ENCODE data around the gene MACROD1. TPM values are rescaled to one million over a fixed set of nuclear protein-coding genes. Genes with fewer than 3 reads are reported as not detected.

The MACROD1 gene
- total RNA-seq, 1 experiment from 2014 or later: 36.9 TPM

- TF ChIP-seq, protein P1, sequence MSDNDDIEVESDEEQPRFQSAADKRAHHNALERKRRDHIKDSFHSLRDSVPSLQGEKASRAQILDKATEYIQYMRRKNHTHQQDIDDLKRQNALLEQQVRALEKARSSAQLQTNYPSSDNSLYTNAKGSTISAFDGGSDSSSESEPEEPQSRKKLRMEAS (CRISPR knock-in tag; IDR thresholded peaks at IDR 0.05): no peak
These were observed 148.0 kb downstream of the MACROD1 start (continued) for GRCh38 chr11:64017945-64018224.

DNA sequence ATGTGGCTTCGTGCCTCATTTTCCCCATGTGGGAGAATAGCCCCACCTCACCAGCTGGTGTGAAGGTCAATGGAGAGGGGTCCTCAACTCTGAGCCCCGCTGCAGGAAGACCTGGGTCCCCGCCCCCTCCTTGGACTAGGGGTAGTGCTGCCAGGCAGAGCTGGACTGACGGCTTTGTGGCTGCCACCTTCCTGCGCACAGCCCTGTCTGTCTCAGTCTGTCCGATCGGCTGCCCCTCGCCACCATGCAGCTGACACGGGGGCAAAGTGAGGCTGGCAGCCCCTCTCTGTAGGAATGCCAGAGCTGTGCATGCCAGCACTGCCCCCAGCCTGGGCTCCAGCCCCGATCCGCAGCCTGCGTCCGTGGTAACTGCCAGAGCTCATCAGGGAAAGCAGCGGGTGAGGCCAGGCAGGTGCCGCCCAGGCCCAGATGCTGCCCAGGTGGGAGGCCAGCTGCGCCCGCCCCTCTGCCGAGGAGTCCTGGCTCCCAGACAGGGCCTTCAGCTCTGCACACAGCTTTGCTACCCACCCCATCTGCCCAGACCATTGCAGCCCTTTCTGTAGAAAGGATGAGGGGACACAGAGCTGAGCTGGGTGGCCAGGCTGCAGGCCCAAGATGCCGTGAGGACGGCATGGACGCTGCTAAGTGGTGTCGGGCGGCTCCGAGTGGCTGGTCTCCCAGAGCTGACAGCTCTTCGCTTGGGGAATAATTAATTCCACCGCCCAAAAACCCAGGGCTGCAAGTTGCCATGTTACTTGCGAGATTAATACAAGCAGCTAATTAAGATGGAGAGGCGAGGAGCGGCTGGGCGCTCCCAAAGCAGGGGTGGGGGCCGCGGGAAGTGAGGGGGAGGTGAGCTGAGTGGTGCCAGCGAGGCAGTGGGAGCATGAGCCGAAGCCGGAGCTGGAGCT lies 149.7 kb downstream of the MACROD1 start:
- ChIA-PET POLR2A (interaction anchor here (0.8 kb wide), 1 partner anchor 17 kb away, joined by 3 read pairs; no protein-coding TSS in a partner anchor), CTCF (interaction anchor here (0.7 to 3.5 kb wide), 13 partner anchors 9 to 287 kb away, joined by 3 to 17 read pairs (median 4); no protein-coding TSS in a partner anchor)
- peaks cover 76% of the 10 kb centered on the region for H3K27me3 Mint-ChIP-seq (ENCODE audit: low read depth)
- no peak overlapping the region for H3K4me3 Mint-ChIP-seq
- H3K9me3 Mint-ChIP-seq: peaks cover 2% of the 10 kb centered on the region; the same call in 1 of the 2 replicates
- peaks cover 2% of the 10 kb centered on the region for H3K36me3 Mint-ChIP-seq
- DNase-seq (ENCODE audit: low spot score): no peak
- H3K27ac Mint-ChIP-seq: no peak overlapping the region
- no peak for ATAC-seq
- H3K4me1 Mint-ChIP-seq: peaks cover 16% of the 10 kb centered on the region
- TF ChIP-seq USF2 (CRISPR knock-in tag; IDR thresholded peaks at IDR 0.05): no peak
- TF ChIP-seq ATF2 (CRISPR knock-in tag; IDR thresholded peaks at IDR 0.05; ENCODE audit: borderline replicate concordance, low read depth): no peak
- no peak for TF ChIP-seq ETV6 (CRISPR knock-in tag; IDR thresholded peaks at IDR 0.05)
- TF ChIP-seq KAT7 (CRISPR knock-in tag; IDR thresholded peaks at IDR 0.05; ENCODE audit: borderline replicate concordance): no peak
- no peak for TF ChIP-seq MXD4 (CRISPR knock-in tag; IDR thresholded peaks at IDR 0.05; ENCODE audit: borderline replicate concordance)
- TF ChIP-seq CBFB (CRISPR knock-in tag; IDR thresholded peaks at IDR 0.05; ENCODE audit: low read depth): no peak
- TF ChIP-seq FOXP4 (CRISPR knock-in tag; IDR thresholded peaks at IDR 0.05): no peak
- TF ChIP-seq, protein P2, sequence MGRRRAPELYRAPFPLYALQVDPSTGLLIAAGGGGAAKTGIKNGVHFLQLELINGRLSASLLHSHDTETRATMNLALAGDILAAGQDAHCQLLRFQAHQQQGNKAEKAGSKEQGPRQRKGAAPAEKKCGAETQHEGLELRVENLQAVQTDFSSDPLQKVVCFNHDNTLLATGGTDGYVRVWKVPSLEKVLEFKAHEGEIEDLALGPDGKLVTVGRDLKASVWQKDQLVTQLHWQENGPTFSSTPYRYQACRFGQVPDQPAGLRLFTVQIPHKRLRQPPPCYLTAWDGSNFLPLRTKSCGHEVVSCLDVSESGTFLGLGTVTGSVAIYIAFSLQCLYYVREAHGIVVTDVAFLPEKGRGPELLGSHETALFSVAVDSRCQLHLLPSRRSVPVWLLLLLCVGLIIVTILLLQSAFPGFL (CRISPR knock-in tag; IDR thresholded peaks at IDR 0.05; ENCODE audit: borderline replicate concordance): no peak
- TF ChIP-seq IRF1 (CRISPR knock-in tag; IDR thresholded peaks at IDR 0.05): no peak
- TF ChIP-seq, protein P3, sequence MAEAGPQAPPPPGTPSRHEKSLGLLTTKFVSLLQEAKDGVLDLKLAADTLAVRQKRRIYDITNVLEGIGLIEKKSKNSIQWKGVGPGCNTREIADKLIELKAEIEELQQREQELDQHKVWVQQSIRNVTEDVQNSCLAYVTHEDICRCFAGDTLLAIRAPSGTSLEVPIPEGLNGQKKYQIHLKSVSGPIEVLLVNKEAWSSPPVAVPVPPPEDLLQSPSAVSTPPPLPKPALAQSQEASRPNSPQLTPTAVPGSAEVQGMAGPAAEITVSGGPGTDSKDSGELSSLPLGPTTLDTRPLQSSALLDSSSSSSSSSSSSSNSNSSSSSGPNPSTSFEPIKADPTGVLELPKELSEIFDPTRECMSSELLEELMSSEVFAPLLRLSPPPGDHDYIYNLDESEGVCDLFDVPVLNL (CRISPR knock-in tag; IDR thresholded peaks at IDR 0.05; ENCODE audit: borderline replicate concordance, low read depth): no peak
- no peak for TF ChIP-seq NR3C1 (CRISPR knock-in tag; conservative IDR thresholded peaks at IDR 0.05; ENCODE audit: low read depth)
- TF ChIP-seq ZNF416 (CRISPR knock-in tag; IDR thresholded peaks at IDR 0.05): no peak
- no peak for TF ChIP-seq HMGXB4 (CRISPR knock-in tag; IDR thresholded peaks at IDR 0.05)
- no peak for TF ChIP-seq ZNF423 (CRISPR knock-in tag; IDR thresholded peaks at IDR 0.05)
- TF ChIP-seq TEAD1 (CRISPR knock-in tag; IDR thresholded peaks at IDR 0.05): no peak
- TF ChIP-seq, protein P4, sequence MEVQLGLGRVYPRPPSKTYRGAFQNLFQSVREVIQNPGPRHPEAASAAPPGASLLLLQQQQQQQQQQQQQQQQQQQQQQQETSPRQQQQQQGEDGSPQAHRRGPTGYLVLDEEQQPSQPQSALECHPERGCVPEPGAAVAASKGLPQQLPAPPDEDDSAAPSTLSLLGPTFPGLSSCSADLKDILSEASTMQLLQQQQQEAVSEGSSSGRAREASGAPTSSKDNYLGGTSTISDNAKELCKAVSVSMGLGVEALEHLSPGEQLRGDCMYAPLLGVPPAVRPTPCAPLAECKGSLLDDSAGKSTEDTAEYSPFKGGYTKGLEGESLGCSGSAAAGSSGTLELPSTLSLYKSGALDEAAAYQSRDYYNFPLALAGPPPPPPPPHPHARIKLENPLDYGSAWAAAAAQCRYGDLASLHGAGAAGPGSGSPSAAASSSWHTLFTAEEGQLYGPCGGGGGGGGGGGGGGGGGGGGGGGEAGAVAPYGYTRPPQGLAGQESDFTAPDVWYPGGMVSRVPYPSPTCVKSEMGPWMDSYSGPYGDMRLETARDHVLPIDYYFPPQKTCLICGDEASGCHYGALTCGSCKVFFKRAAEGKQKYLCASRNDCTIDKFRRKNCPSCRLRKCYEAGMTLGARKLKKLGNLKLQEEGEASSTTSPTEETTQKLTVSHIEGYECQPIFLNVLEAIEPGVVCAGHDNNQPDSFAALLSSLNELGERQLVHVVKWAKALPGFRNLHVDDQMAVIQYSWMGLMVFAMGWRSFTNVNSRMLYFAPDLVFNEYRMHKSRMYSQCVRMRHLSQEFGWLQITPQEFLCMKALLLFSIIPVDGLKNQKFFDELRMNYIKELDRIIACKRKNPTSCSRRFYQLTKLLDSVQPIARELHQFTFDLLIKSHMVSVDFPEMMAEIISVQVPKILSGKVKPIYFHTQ (CRISPR knock-in tag; IDR thresholded peaks at IDR 0.05): no peak
- no peak for TF ChIP-seq SP1 (CRISPR knock-in tag; conservative IDR thresholded peaks at IDR 0.05)
- no peak for TF ChIP-seq MYBL2 (CRISPR knock-in tag; IDR thresholded peaks at IDR 0.05)

All from WTC11 (cell line).